ENCODE measurements around the gene SUMF1. TPM values are rescaled to one million over a fixed set of nuclear protein-coding genes. Genes with fewer than 3 reads are reported as not detected.

Gene SUMF1
- total and polyA plus RNA-seq, 2 of the 4 experiments (the other 2 are of a cell fraction), result 26.3 to 38.4 TPM

DNA sequence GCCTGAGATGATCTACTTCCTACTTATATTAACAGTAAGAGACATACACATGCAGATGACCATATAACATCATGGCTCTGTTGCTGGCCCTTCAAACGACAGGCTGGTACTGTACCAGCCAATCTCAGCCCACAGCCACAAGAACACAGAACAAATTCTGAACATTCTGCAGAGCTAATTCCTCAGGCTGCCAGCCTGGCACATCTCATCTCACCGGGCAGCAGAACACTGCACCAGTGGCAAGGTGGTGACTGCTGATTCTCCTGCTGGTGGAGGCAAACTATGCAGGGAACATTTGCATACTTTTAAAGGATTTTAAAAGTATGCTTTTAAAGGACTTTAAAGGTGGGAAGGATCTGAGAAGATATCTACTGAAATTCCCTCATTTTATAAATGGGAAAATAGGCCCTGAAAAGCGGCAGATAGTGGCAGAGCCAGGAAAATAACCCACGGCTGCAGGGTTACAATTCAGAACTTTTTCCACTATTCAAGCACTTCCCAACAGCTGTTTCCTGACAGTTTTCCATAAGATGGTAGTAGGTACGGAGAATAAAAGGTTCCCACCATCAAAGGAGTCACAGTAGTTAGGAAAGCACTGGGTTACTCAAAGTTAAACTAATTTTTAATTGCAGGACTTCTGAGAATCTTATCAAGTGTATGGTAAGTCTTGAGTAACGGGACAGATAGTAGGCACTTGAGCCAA is 37.3 kb downstream of the SUMF1 start:
- no peak overlapping the region for H3K23ac ChIP-seq (ENCODE audit: low read depth, low read length)
- H4K20me1 ChIP-seq (ENCODE audit: insufficient read depth, low read length), result no peaks in the 10 kb centered on the region
- H3K36me3 ChIP-seq (ENCODE audit: control insufficient read depth, insufficient read depth, low read length), result no peaks in the 10 kb centered on the region
- no peak overlapping the region for H2BK15ac ChIP-seq (ENCODE audit: low read depth, low read length)
- DNase-seq (no peak), ATAC-seq (ENCODE audit: low read depth) (no peak)
- no peak overlapping the region for H2AK5ac ChIP-seq (ENCODE audit: low read depth, low read length)
- no TSS peak for BruUV-seq (replicated peaks)
- H3K4me3 ChIP-seq (ENCODE audit: insufficient read depth, low read depth, low read length), result no peak overlapping the region
- no peak overlapping the region for H2AK9ac ChIP-seq (replicated peaks; ENCODE audit: low read depth, low read length, poor library complexity)
- H3K9ac ChIP-seq (ENCODE audit: low read depth, low read length), result no peak overlapping the region
- H3K14ac ChIP-seq (replicated peaks; ENCODE audit: low read depth, low read length), result no peak overlapping the region
- H3K4me2 ChIP-seq (ENCODE audit: low read depth, low read length), result no peak overlapping the region
- H2AFZ ChIP-seq (replicated peaks; ENCODE audit: low read length, poor library complexity), result no peak overlapping the region
- H4K8ac ChIP-seq (ENCODE audit: low read depth in 2 of 2, low read length in 2 of 2), result no peak overlapping the region
- peaks cover 8% of the 10 kb centered on the region for H3K9me1 ChIP-seq (ENCODE audit: insufficient read depth, low read length)
- CTCF ChIA-PET, result no interaction called here
- POLR2A ChIA-PET (ENCODE audit: unreplicated experiment), result no interaction called here
- H4K91ac ChIP-seq (ENCODE audit: insufficient read depth, low read depth, low read length), result no peak overlapping the region
- dilution Hi-C loops (cut with HindIII; ENCODE audit: low sequenced_read_pairs, unreplicated experiment) (no loop called here), in situ Hi-C loops (cut with MboI; ENCODE audit: low sequenced_read_pairs) (no loop called here), intact Hi-C loops (cut with micrococcal nuclease) (no loop called here)
- WGBS, 2 experiments (ENCODE audit: extremely low coverage in 2 of 2, insufficient read length in 1 of 2), result 60% methylated on average over 1 of the region's 6 CpGs; no CpG with 5 or more reads in 1 of the 2 experiments
- H3K27me3 ChIP-seq (ENCODE audit: control insufficient read depth, insufficient read depth, low read length), result no peaks in the 10 kb centered on the region
- H3K18ac ChIP-seq (ENCODE audit: low read depth, low read length), result no peak overlapping the region
- no peak overlapping the region for H2BK20ac ChIP-seq (ENCODE audit: low read depth, low read length)
- H3K79me1 ChIP-seq (ENCODE audit: low read depth in 1 of 2, low read length in 2 of 2), result 0 out of 4 replicates have a peak, but pooled peaks cover 0 to 7% of the 10 kb centered on the region in 2 experiments
- peaks cover 11% of the 10 kb centered on the region for H3K4me1 ChIP-seq (ENCODE audit: control insufficient read depth, insufficient read depth, low read length)
- H3K56ac ChIP-seq (ENCODE audit: extremely low read depth, insufficient read depth, low read length), result no peak overlapping the region
- H2BK120ac ChIP-seq (ENCODE audit: low read depth, low read length), result no peak overlapping the region
- H3K9me3 ChIP-seq (ENCODE audit: control insufficient read depth, insufficient read depth, low read length), result no peaks in the 10 kb centered on the region
- H3K27ac ChIP-seq (ENCODE audit: insufficient read depth, low read length), result no peak overlapping the region
- no peak overlapping the region for H4K5ac ChIP-seq (ENCODE audit: low read depth, low read length)
- TF ChIP-seq SMC3 (IDR thresholded peaks at IDR 0.05; ENCODE audit: low read depth, low read length) (no peak), NFE2L2 (IDR thresholded peaks at IDR 0.05; ENCODE audit: low read depth, low read length) (no peak), RCOR1 (IDR thresholded peaks at IDR 0.05; ENCODE audit: insufficient replicate concordance, low read length) (no peak)
- TF ChIP-seq, protein P1, sequence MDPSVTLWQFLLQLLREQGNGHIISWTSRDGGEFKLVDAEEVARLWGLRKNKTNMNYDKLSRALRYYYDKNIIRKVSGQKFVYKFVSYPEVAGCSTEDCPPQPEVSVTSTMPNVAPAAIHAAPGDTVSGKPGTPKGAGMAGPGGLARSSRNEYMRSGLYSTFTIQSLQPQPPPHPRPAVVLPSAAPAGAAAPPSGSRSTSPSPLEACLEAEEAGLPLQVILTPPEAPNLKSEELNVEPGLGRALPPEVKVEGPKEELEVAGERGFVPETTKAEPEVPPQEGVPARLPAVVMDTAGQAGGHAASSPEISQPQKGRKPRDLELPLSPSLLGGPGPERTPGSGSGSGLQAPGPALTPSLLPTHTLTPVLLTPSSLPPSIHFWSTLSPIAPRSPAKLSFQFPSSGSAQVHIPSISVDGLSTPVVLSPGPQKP (IDR thresholded peaks at IDR 0.05; ENCODE audit: borderline replicate concordance, low read depth, low read length), result no peak
- H2BK5ac ChIP-seq (ENCODE audit: low read depth, low read length, poor library complexity, severe bottlenecking), result no peak overlapping the region
- H3K4ac ChIP-seq (ENCODE audit: low read depth, low read length), result no peak overlapping the region
